CD4-positive, CD25-positive, alpha-beta regulatory T cell (primary cell): ENCODE measurements around the gene CLTRN. TPM values are rescaled to one million over a fixed set of nuclear protein-coding genes. Genes with fewer than 3 reads are reported as not detected.
"Not testable (repeated sequence)": the region's sequence is repeated elsewhere in the genome, so short reads cannot be mapped to it uniquely, and the experiment has no call there.

ENCODE experiments used
- ATAC-seq, 2 donors: fragments of 150-1000 bp; cut with Tn5 transposase; one replicate each; pipeline ENCODE4 v1.10.0; 2021; ENCODE audit warnings: low read depth in 2 of 2, moderate number of reproducible peaks in 2 of 2, moderate library complexity in 1 of 2
- DNase-seq, 3 donors: peaks; one replicate each; pipeline versions ENCODE4 v3.0.0 to v3.0.0-alpha.2; 2012 to 2022; ENCODE audit warnings: mixed read lengths in 1 of 3
- H3K27ac ChIP-seq: one replicate; pipeline ENCODE4 v1.7.0; 2013; ENCODE audit warnings: mild to moderate bottlenecking, low read length; ENCODE audit not compliant: insufficient read depth, poor library complexity, severe bottlenecking
- H3K27me3 ChIP-seq: one replicate; pipeline ENCODE4 v1.7.0; 2013; ENCODE audit warnings: low read length; ENCODE audit not compliant: control insufficient read depth, insufficient read depth
- H3K36me3 ChIP-seq: one replicate; pipeline ENCODE4 v1.7.0; 2013; ENCODE audit warnings: mild to moderate bottlenecking, low read length, moderate library complexity; ENCODE audit not compliant: control insufficient read depth, insufficient read depth
- H3K4me1 ChIP-seq: 2 replicates; pipeline ENCODE4 v1.7.0; 2013; ENCODE audit warnings: mild to moderate bottlenecking, low read length; ENCODE audit not compliant: insufficient read depth, control insufficient read depth, poor library complexity, severe bottlenecking
- H3K4me3 ChIP-seq: one replicate; pipeline ENCODE4 v1.7.0; 2013; ENCODE audit warnings: low read depth, mild to moderate bottlenecking, low read length, moderate library complexity
- H3K9me3 ChIP-seq, 2 experiments: 1 replicate in 1 of 2; 2 replicates in 1 of 2; pipeline ENCODE4 v1.7.0; 2013; ENCODE audit warnings: low read length in 2 of 2, mild to moderate bottlenecking in 1 of 2, moderate library complexity in 1 of 2; ENCODE audit not compliant: control insufficient read depth in 2 of 2
- H3K27ac Mint-ChIP-seq, 3 donors: one replicate each; pipeline ENCODE4 v1.8.0; 2020 to 2022; ENCODE audit warnings: mild to moderate bottlenecking in 3 of 3, mixed read lengths in 3 of 3, moderate library complexity in 2 of 3
- H3K27me3 Mint-ChIP-seq: one replicate; pipeline ENCODE4 v1.8.0; 2022; ENCODE audit warnings: mild to moderate bottlenecking, mixed read lengths
- H3K36me3 Mint-ChIP-seq: one replicate; pipeline ENCODE4 v1.8.0; 2020; ENCODE audit warnings: mixed read lengths
- H3K4me1 Mint-ChIP-seq, 4 donors: one replicate each; pipeline ENCODE4 v1.8.0; 2020 to 2022; ENCODE audit warnings: mixed read lengths in 4 of 4, mild to moderate bottlenecking in 1 of 4
- H3K4me3 Mint-ChIP-seq, 4 donors: one replicate each; pipeline ENCODE4 v1.8.0; 2020 to 2022; ENCODE audit warnings: mild to moderate bottlenecking in 4 of 4, mixed read lengths in 4 of 4, moderate library complexity in 3 of 4
- H3K9me3 Mint-ChIP-seq, 7 donors: one replicate each; pipeline ENCODE4 v1.8.0; 2020 to 2022; ENCODE audit warnings: mixed read lengths in 7 of 7, mild to moderate bottlenecking in 3 of 7, moderate library complexity in 2 of 7
- polyA plus RNA-seq, 4 donors: library from polyadenylated mRNA; unstranded; fragments of 300-500 nt; fragmentation: Illumina TruSeq; gene quantifications; one replicate each; pipeline ENCODE4 v1.2.3, GENCODE V29; 2021
- total RNA-seq: library from RNA; stranded (reverse); gene quantifications from one replicate; pipeline ENCODE4 v1.2.3, GENCODE V29; 2022

The CLTRN gene
- total and polyA plus RNA-seq, 5 donors from 2014 or later = 0.11 to 0.17 (median 0.17) TPM; not detected in 2

DNA sequence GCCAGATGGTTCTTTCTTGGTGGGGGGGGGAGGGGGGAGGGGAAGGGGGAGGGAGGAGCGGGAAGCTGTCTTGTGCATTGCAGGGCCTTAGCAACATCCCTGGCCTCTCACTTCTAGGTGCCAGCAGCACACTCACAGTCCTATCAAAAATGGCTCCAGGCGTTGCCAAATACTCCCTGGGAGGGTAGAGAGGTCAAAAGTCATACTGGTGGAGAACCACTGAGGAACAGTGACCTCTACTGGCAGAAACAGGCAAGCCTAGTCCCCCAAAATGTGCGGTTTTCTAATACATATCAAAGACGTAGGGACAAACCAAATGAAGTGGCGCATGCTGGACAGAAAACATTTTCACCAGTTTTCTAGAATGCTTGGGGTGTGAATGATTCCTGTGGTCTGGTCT is 17.1 kb downstream of the CLTRN start:
- ATAC-seq, H3K4me3 ChIP-seq, H3K36me3 Mint-ChIP-seq, H3K27ac Mint-ChIP-seq, H3K36me3 ChIP-seq, H3K9me3 Mint-ChIP-seq, H3K27me3 ChIP-seq, H3K9me3 ChIP-seq, H3K4me1 Mint-ChIP-seq, H3K27ac ChIP-seq, DNase-seq, H3K4me3 Mint-ChIP-seq, H3K4me1 ChIP-seq: not testable (repeated sequence)
- peaks cover 13% of the 10 kb centered on the region for H3K27me3 Mint-ChIP-seq

DNA sequence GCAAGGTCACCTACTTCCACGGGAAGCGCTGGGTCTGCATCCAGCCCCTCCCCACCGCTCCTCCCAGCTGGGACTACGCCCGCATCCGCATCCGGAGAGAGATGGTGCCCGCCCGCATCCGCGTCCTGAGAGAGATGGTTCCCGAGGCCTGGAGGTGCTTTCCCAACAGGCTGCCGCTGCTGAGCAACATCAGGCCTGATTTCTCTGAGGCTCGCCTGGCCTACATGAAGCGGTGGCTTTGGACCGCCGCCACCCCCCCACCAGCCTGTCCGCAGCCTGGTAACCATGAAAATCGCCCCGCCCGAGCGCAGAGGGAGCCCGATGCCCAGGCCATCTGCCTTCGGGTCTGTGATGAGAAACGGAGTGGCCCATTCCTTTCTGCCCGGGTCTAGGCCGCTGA is 18.1 kb downstream of the CLTRN start:
- ATAC-seq (no peak), DNase-seq (no peak)
- H3K27ac ChIP-seq = no peak overlapping the region
- H3K27me3 ChIP-seq = no peaks in the 10 kb centered on the region
- Mint-ChIP-seq H3K27me3 (peaks cover 13% of the 10 kb centered on the region), H3K27ac (no peak overlapping the region), H3K36me3 (no peaks in the 10 kb centered on the region), H3K9me3 (no peaks in the 10 kb centered on the region), H3K4me3 (no peak overlapping the region), H3K4me1 (peaks cover 0 to 2% (median 0%) of the 10 kb centered on the region in 4 donors)
- no peaks in the 10 kb centered on the region for H3K9me3 ChIP-seq
- no peak overlapping the region for H3K4me3 ChIP-seq
- H3K4me1 ChIP-seq = no peaks in the 10 kb centered on the region
- no peaks in the 10 kb centered on the region for H3K36me3 ChIP-seq

DNA sequence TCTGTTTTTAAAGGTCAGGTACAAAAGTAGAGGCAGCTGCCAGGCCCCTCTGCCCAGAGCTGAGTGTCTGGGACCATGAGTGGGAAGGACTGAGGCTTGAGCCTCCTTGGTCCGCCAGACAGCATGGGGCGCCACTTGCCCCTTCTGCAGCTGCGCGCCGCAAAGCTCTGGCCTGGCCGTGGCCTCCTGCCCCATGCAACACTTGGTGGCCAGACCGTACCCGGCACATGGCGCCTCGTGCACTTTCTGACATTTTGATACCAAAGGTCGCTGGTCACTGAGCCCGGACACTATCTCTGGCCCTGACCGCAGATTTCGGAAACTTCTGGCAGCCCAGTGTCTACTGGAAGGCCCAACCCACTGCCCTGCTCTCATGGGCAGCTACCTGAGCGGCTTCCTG is 18.6 kb downstream of the CLTRN start:
- H3K27ac ChIP-seq = no peak overlapping the region
- H3K4me3 ChIP-seq = no peak overlapping the region
- no peak overlapping the region for H3K4me3 Mint-ChIP-seq
- no peak for ATAC-seq
- H3K27me3 ChIP-seq = no peaks in the 10 kb centered on the region
- peaks cover 14% of the 10 kb centered on the region for H3K27me3 Mint-ChIP-seq
- no peaks in the 10 kb centered on the region for H3K36me3 ChIP-seq
- no peaks in the 10 kb centered on the region for H3K9me3 Mint-ChIP-seq
- no peak for DNase-seq
- no peaks in the 10 kb centered on the region for H3K36me3 Mint-ChIP-seq
- H3K4me1 ChIP-seq = no peaks in the 10 kb centered on the region
- H3K9me3 ChIP-seq = no peaks in the 10 kb centered on the region
- no peak overlapping the region for H3K27ac Mint-ChIP-seq
- peaks cover 0 to 2% (median 0%) of the 10 kb centered on the region in 4 donors for H3K4me1 Mint-ChIP-seq

DNA sequence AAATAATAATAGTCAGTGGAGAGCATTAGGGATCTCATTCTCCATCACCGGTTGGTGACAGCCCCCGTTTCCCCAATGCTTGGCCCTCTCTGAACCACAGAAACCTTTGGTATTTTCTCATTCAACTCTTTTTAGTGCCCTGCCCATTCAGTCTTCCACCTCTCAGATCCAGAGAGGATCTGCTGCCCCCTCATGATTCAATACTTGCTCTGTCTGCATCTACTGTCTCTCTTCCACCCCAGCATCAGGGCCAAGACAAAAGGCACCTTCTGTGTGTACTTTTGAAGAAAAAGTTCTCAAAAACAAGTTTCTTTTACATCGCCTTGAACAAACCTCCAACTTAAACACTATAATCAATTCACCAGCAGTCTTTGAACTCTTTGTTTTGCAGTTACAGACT is 19.3 kb downstream of the CLTRN start:
- Histone ChIP-seq H3K4me1 (no peaks in the 10 kb centered on the region), H3K4me3 (no peak overlapping the region), H3K27me3 (no peaks in the 10 kb centered on the region), H3K36me3 (no peaks in the 10 kb centered on the region), H3K27ac (no peak overlapping the region), H3K9me3 (no peaks in the 10 kb centered on the region)
- peaks cover 0 to 2% (median 0%) of the 10 kb centered on the region in 4 donors for H3K4me1 Mint-ChIP-seq
- H3K9me3 Mint-ChIP-seq = peaks cover 0 to 1% (median 0%) of the 10 kb centered on the region in 7 donors
- DNase-seq (no peak), ATAC-seq (no peak)
- peaks cover 17% of the 10 kb centered on the region for H3K27me3 Mint-ChIP-seq
- H3K36me3 Mint-ChIP-seq = no peaks in the 10 kb centered on the region
- H3K4me3 Mint-ChIP-seq = no peak overlapping the region
- H3K27ac Mint-ChIP-seq = peak overlapping the region in 1 of 3 donors; percentile 11

DNA sequence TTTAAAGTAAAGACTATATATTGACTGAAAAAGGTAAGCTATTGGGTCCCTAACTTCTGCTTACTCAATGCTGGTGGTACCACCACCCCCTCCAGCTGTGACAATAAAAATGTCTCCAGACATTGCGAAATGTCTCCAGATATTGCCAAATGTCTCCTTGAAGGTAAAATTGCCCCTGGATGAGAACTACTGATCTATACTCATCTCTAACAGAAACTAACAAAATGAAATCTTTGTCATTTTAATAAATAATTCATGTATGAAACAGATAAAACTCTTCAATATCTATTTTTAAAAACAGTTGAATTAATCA is 20.1 kb downstream of the CLTRN start:
- peaks cover 17% of the 10 kb centered on the region for H3K27me3 Mint-ChIP-seq
- no peak overlapping the region for H3K4me3 Mint-ChIP-seq
- peaks cover 0 to 2% (median 0%) of the 10 kb centered on the region in 4 donors for H3K4me1 Mint-ChIP-seq
- no peak overlapping the region for H3K27ac ChIP-seq
- no peak overlapping the region for H3K27ac Mint-ChIP-seq
- no peak for ATAC-seq
- no peaks in the 10 kb centered on the region for H3K36me3 Mint-ChIP-seq
- peaks cover 0 to 1% (median 0%) of the 10 kb centered on the region in 7 donors for H3K9me3 Mint-ChIP-seq
- H3K27me3 ChIP-seq = no peaks in the 10 kb centered on the region
- H3K4me3 ChIP-seq = no peak overlapping the region
- no peaks in the 10 kb centered on the region for H3K36me3 ChIP-seq
- no peaks in the 10 kb centered on the region for H3K4me1 ChIP-seq
- DNase-seq = no peak
- H3K9me3 ChIP-seq = no peaks in the 10 kb centered on the region

DNA sequence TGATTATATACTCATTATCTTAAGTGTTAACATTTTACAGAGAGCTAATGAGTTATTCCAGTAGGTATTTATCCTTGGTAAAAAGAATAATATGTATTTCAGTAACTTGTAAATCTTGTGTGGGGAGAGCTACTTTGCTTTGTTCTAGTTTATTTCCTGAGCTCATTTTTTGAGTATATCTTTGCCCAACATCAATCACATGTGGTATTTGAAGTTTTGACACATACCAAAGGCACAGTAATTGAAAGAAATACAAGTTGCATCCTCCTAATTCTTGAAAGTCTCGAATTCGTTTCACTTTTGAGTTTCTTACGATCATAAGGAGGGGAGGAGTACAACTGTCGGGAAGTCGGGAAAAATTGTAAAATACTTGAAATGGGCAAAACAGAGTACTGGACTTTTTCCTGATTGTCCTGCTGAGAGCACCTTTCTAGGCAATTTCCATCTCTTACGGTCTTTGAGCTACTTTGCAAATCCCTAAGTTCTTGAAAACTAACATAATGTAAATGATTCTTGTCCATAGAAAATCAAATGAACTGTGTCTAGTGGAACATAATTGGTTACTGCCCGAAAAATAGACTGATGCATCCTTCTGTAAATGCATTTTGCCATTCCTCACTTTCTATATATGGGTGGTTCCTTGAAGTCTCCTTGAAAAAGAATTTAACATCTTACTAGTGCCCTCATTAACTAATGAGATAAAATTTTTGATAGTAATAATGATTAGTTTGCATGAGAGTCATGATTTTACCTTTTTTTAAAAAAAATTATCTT is 20.6 kb downstream of the CLTRN start:
- Histone ChIP-seq H3K36me3 (no peaks in the 10 kb centered on the region), H3K4me3 (no peak overlapping the region), H3K9me3 (no peaks in the 10 kb centered on the region), H3K4me1 (no peaks in the 10 kb centered on the region), H3K27ac (no peak overlapping the region), H3K27me3 (no peaks in the 10 kb centered on the region)
- DNase-seq (no peak), ATAC-seq (no peak)
- Mint-ChIP-seq H3K9me3 (peaks cover 0 to 1% (median 0%) of the 10 kb centered on the region in 7 donors), H3K4me3 (no peak overlapping the region), H3K4me1 (peaks cover 0 to 2% (median 0%) of the 10 kb centered on the region in 4 donors), H3K27me3 (peaks cover 17% of the 10 kb centered on the region), H3K27ac (no peak overlapping the region), H3K36me3 (no peaks in the 10 kb centered on the region)

DNA sequence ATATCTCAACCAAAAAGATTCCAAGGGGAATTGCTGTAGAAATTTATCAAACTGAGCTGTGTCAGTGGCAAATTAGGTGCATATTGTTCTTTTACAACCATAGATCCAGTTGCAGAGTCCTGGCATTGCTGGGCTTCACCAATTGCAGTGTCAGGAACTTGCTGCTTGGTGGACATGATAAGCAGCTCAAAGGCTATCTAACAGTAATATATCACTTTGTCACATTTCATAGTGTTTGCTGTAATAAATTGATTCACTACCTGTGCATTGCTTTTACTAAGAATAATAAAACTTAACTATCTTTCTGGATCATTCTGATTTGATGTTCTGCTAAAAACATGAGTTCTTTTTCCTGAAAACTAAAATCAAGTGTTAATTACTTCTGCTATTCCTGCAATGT is 33.0 kb downstream of the CLTRN start:
- Histone ChIP-seq H3K9me3 (no peaks in the 10 kb centered on the region), H3K27ac (no peak overlapping the region), H3K4me3 (no peak overlapping the region), H3K27me3 (no peaks in the 10 kb centered on the region), H3K4me1 (no peaks in the 10 kb centered on the region), H3K36me3 (no peaks in the 10 kb centered on the region)
- H3K4me3 Mint-ChIP-seq = no peak overlapping the region
- no peaks in the 10 kb centered on the region for H3K4me1 Mint-ChIP-seq
- H3K36me3 Mint-ChIP-seq = no peaks in the 10 kb centered on the region
- peaks cover 0 to 1% (median 0%) of the 10 kb centered on the region in 7 donors for H3K9me3 Mint-ChIP-seq
- DNase-seq = no peak
- ATAC-seq = no peak
- no peak overlapping the region for H3K27ac Mint-ChIP-seq
- no peaks in the 10 kb centered on the region for H3K27me3 Mint-ChIP-seq

DNA sequence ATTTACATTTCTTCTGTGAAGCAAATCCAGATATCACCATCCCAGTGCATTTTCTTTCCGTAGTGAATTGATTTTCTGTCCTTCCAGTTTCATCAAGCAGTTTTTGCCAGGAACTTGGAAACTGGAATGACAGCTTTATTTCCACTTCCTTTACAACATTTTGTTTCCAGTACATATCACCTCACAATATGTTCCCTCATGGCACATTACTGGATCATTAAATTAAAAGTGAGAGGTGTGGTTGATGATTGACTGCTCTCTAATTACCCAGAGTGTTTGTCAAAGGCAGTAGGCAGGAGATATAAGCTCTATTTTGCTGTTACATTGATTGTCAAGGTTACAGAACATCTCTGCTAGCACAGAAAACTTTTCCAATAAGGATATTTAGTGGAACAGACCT is 41.6 kb downstream of the CLTRN start:
- Histone ChIP-seq H3K27ac (no peak overlapping the region), H3K36me3 (no peaks in the 10 kb centered on the region), H3K27me3 (no peaks in the 10 kb centered on the region), H3K4me3 (no peak overlapping the region), H3K4me1 (no peaks in the 10 kb centered on the region), H3K9me3 (no peaks in the 10 kb centered on the region)
- Mint-ChIP-seq H3K36me3 (no peaks in the 10 kb centered on the region), H3K4me3 (no peak overlapping the region), H3K27me3 (peaks cover 7% of the 10 kb centered on the region), H3K9me3 (peaks cover 0 to 2% (median 0%) of the 10 kb centered on the region in 7 donors), H3K27ac (no peak overlapping the region), H3K4me1 (no peaks in the 10 kb centered on the region)
- ATAC-seq (no peak), DNase-seq (no peak)
